SKM-1 (cell line): Measurements from ENCODE around the gene CCDC50.

ENCODE experiments used
- DNase-seq: peaks from one replicate; lab custom pipeline; 2025; ENCODE audit not compliant: unreplicated experiment; lab: John Stamatoyannopoulos, UW

The CCDC50 gene

DNA sequence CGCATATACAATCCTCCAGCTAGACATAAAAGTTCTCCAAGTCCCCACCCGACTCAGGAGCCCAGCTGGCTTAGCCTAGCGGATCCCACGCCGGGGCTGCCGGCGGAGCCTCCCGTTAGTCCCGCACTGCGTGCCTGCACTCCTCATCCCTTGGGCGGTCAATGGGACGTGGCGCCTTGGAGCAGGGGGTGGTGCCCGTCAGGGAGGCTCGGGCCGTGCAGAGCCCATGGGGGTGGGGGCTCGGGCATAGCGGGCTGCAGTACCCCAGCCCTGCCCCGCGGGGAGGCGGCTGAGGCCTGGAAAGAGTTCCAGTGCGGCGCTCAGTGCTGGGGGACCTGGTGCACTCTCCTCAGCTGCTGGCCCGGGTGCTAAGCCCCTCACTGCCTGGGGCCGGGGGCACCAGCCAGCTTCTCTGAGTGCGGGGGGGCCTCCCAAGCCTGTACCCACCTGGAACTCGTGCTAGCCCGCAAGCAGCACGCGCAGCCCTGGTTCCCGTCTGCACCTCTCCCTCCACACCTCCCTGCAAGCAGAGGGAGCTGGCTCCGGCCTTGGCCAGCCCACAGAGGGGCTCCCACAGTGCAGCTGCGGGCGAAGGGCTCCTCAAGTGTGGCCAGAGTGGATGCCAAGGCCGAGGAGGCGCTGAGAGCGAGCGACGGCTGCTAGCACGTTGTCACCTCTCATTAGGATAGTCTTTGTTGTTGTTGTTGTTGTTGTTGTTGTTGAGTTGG is 12.2 kb upstream of the CCDC50 start:
- DNase-seq = no peak

DNA sequence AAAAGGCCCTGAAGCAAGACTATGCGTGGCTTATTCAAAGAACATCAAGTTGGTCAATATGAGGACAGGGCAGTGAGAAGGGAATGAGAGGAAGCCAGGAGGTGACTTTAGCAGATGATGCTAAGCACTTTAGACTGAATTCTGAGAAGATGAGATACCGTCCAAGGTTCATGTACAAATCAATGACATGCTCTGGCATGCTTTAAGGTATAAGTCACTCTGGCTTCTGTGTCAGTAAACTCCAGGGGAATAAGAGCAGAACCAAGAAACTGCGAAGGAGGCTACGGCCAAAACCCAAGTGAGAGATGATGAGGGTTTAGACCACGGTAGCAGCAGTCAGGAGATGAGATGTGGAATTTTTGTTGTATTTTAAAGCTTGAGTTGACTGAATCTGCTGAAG is 8.9 kb upstream of the CCDC50 start:
- DNase-seq = no peak

DNA sequence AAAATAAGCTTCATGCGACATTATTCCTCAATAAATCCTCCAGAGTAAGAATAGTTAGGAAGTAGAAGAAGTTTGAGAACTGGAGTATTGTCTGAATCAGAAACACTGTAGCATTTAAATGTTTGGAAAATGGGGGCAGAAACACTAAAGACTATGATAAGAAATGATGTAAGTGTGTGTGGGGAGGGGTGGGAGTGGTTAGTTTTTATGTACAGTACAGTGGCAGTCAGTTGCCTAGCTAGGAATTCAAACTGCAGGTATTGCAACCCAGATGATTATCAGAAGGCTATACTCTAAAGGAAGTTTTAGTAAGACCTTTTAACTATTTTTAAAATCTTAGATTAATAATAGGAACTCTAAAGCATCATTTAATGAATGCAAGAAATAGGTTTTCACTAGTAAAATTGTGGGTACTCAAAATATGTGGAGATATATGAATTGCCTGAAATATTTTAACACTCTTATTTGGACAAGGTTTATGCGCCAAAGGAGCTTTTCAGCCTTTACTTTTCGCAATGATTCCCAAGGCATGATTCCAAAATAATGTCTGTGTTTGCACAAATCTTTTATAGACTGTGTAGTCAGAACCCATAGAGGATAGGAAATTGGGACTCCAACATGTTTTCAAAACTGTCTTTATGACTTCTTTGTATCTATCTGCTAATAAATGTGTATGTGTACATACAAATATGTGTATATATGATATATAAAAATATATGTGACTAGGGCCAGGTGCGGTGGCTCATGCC is 8.0 kb upstream of the CCDC50 start:
- no peak for DNase-seq

DNA sequence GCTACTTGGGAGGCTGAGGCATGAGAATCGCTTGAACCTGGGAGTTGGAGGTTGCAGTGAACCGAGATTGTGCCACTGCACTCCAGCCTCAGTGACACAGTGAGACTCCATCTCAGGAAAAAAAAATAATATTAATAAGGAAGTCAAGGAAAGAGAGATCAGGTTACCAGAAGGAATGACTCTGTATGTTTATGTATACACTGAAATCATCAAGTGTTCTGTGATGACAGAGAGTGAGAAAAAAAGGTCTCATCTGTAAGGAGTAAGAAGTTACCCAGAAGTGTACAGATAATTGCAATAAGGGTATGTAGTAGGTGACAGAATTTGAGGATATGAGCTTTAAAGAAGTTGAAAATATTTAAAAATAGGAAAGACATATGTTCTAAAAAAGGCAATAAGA is 4.3 kb upstream of the CCDC50 start:
- no peak for DNase-seq

DNA sequence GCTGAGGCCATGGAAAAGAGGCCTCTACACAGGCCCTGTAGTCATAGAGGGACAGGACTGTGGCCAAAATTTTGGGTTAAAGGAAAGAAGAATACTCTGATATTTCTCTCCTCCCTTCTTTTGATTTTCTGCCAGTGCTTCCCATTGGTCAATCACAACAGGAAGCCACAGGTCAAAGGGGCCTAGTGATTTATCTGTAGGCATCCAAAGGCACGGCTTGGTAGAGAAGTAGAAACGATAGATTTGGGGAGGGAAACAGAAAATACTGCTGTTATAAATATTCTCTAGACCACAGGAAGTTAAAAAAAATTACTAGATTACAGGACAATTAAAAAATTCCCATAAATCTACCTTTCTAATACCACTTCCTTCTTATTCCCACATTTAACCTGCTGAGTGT is 1.7 kb upstream of the CCDC50 start:
- DNase-seq = no peak

DNA sequence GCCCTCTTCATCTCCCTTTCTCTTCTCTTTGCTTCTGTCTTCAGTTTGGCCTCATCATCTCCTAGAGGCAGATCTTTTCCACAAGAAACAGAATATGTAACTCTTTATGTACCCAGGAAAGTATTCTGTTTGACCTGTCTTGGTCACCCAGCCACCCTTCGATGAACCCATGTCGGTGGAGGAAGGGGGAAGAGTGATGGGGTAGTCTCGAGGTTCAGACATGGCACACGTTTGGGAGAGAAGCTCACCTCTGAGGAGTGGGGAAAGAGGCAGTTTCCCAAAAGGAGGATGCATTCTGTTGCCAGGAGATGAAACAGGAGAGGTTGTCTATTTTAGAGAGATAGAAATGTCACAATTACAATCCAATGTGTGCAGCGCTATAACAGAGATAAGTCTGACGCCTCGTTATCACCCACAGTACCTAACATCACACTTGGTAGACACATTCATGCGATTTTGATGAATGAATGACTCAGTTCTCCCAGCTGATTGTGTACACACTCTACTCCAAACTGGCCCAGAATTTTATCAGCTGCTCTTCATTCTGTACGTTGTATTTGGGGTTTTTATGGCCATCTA is 722 bp upstream of the CCDC50 start:
- DNase-seq = no peak

DNA sequence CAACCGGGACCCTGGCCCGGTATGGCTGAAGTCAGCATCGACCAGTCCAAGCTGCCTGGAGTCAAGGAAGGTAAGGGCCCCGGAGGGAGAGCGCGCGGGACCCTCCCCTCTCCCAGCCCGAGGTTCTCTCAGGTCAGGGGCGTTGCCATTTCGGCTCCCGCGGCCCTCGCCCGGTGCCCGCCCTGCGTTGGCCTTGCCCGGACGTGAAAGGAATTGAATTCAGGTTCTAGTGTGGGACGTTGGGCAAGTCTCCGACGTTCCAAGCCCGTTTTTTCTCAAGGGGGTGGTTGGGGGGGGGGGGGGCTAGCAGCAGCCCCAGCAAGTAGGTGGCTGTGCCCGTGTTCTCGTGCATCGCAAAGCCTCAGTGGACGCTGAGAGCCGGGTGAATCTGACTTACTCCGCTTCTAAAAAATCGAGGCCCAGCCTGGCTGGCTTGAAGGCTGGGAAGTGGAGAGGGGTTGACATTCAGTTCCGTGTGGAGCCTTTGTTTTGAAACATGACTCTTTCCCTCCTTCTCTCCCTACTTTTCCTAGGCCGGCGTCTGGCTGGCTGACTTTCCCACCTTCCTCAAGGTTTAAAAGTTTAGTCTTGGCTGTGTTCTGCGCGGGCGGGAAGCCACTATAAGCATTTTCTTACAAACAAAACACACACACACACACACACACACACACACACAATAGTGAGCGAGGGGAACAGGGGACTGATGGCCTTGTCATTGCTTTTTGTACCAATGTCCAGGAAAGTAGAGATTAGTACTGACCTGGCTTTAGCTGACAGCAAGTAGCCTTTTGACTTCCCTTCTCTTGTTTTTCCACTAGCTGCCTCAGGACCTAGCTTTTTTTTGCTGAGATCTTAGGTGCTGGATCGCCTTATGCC is 698 bp downstream of the CCDC50 start, which contains the start of gene UTS2B:
Gene UTS2B, minus strand, starts transcription at position 873 of the 876 bp plus-strand sequence. CDS start 48,337 bp downstream, outside the sequence.
- peak; percentile 5 for DNase-seq

DNA sequence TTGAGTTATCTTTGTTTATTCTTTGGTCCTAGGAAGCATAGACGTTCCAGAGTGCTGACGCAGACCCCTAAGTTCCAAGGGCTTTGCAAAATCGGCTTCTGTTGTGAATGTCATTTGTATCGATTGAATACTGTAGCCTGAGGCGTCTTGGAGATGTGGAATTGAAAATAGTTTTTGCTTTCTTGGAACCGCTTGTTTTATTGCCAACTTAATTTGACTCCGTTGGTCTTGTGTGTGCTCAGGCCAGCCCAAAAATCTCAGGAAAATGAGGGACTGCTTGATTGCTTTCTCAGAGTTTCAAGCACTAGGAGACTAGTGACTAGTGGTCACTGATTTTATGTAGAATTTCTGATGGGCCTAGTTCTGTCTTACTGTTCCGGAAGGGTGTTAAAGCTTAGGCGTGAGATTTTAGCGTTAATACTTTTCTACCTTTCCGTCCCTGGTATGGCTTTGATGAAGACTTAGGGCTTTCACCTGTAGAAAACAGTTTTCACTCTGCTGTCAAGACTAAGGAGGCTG is 1.4 kb downstream of the CCDC50 start:
- no peak for DNase-seq

DNA sequence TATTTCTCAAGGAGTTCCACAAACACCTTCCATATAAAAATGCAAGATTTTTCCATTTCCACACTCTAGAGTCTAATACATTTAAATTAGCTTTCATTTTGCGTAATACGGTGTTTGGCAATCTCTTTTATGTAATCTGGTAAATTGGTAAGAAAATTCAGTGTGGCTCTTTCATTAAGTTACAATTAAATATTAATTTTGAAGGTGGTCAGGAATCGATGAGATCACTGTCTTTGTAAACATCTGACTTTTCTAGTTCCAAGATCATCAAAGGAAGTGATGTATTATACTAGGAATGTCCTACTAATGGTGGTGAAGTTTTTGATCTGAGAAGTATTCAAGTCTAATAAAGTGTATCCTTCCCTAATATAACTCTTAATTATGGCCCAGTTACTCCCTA is 2.2 kb downstream of the CCDC50 start:
- no peak for DNase-seq

DNA sequence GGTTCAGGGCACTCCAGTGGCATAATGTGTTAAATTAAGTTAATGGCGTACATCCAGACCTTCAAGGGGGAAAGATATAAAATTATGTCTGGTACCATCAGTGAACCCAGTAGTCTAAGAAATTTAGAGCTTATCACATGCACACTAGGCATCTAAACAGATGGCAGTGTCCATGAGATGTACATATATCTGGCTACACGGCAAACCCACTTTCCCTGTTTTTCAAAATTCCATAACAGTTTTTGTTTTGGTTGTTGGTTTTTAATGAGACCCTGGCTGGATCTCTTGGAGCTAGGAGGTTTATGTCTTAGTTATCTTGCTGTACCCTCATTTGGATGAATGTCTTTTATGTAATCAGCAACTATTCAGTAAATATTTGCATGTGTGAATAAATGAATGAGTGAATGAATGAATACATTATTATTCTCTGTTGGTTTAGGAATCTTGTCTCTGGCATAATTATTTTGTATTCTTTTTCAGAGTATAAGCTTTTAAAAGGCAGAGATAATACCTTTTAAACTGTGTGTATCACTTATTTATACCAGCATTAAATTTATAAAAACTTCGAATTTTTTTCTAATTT is 4.2 kb downstream of the CCDC50 start:
- no peak for DNase-seq

DNA sequence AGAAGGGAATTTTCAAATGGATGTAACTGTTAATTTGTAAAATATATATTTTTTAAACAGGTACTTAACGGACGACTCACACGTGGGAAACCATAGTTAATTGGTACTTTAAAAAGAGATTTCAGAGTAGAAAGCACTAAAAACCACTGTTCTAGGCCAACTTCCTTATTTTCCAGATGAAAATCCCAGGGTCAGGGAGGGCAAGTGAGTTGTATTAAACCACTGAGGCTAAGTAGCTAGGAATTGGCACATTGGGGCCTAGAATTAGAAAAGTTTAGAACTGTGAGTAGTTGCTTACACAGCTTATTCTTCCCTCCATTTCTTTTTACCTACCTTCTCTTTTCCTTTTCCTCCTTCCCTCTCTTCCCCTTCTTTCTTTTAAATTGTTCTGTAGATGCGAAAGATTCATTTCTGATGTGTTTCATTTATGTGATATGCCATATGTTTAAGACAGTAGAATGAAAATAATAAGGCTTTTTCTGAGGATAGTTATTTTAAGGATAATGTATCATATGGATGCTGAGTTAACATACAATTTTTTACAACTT is 5.2 kb downstream of the CCDC50 start:
- peak; percentile 6 for DNase-seq

DNA sequence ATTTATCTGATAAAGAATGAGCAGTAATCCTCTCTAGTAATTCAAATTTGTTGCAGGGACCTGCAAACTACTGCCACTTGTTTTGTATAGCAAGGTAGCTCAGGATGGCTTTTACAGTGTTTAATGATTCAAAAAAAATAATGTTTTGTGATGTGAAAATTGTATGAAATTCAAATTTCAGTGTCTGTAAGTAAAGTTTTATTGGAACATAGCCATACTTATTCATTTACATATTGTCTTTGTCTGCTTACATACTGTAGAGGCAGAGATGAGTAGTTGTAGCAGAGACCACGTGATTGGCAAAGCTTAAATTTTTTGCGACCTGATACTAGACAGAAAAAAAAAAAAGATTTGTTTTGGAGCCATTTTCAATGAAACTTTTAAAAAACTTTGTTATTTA is 7.6 kb downstream of the CCDC50 start:
- no peak for DNase-seq

DNA sequence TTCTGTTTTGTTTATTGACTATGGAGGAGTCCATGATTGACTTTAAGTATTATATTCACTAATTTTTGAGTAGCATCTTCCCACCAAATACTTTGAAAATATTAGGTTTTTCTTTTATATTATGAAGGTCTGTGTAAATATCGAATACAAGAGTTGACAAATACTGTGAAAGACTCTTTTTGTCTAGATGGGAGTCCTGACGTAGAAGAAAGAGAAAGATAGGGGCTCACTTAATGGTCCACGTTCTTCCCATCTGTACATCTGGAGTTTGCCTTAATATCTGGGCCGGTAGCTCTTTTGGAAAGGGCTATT is 8.9 kb downstream of the CCDC50 start:
- DNase-seq = no peak

DNA sequence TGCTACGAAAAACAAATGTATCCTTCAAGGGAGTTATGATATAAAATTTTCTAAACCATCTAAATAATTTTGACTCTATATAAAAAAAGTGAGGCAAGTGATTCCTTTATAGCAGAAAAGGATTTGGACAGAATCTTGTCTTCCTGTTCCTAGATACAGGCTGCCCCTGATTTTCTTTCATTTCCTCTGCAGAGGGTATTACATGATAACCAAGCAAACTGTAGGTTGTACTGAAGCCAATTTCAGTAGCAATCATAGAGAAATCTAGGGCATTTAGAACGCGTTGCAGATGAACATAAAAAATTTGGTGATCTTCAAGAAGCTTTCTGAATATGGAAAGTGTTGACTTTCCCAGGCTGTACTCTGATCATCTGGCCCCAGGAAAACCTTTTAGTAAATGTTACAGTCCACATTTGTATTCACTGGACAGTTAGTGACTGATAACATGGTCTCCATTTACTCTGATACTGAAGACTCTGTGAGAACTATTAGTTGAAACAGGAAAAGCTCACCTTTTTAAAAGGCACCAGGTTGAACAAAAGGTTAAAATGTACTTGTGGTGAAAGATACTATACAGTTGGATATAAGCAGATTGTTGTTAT is 10.2 kb downstream of the CCDC50 start:
- DNase-seq = no peak

DNA sequence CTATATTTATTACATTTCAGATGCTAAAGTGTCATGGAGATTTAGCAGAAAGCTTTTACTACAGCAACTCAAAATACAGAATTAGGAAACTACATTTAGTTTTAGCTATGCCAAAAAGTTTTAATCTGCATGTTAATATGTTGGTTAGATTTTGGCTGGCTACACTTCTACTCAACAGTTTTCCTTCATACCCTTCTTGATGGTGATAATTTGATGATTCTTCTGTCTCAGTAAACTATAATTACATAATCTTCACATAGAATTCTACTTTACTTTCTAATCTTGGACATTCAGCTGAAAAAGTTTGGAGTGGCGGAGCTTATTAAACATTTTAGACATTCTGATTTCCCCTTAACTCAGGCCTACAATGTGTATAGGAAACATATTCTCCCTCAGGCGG is 11.2 kb downstream of the CCDC50 start:
- no peak for DNase-seq

DNA sequence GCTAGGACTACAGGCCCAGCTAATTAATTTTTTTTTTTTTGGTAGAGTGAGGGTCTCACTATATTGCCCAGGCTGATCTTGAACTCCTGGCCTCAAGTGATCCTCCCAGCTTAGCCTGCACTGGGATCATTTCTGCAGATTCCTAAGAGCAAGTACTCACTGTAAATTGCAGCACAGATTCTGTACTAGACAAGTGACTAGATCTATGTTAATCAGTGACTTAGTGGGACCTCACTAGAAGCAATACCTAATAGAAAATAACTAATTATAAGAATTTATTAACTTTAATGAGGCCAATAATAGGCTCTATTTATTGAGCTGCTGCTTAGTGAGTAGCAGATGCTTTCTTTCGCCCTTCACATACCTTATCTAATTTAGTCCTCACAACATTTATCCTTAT is 11.8 kb downstream of the CCDC50 start:
- DNase-seq = no peak

DNA sequence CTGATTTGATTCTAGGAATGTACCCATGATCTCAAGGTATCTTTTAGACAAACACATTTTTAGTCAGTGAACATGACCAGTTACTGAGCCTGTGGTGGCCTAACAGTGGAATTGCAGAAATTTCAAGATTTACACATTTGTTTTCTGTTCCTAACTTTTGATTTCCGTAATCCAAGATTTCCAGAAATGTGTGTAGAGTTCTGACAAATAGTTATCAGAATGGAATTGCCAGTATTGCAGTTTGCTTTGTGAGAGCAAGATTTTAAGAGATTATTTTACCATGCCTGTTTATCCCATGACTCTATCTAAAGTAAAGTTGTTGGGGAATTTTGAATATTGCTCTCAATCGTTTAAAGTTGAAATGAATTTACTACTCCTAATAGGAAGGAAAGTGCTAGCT is 12.8 kb downstream of the CCDC50 start:
- no peak for DNase-seq

DNA sequence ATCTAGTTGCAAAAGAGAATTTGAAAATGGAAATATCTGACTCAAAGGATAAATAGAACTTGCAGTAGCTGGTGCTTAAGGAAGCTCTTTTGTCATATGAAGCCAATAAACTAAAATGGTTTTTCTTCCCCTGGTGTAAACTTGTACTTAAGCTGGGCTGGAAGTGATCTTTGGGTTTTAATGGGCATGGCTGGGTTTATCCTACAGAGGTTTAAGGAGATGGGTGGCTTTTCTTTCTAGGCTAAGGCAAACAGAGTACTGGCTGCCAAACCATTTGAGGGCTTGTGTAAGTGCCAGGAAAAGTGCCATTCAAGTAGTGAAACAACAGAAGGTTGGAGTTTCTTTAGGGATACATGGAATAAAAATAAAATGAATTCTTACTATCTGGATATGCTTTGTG is 13.2 kb downstream of the CCDC50 start:
- no peak for DNase-seq

DNA sequence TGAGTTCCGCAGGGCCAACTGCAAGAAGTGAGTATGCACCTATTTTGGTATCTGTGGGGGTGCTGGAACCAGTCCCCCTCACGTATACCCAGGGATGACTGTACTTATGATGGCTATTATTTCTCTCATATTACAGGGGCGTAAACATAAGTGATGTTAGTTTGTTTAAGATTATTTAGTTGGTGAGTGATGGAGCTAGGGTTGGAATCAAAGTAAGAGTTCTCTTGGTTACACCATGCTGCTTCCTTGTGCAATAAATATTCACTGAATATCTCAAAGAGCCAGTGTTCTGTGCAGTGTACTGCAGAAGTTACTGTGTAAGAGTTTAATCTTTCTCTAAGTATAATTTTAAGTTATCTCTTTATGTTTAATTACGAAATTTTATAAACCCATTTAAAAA is 13.9 kb downstream of the CCDC50 start:
- DNase-seq = no peak

DNA sequence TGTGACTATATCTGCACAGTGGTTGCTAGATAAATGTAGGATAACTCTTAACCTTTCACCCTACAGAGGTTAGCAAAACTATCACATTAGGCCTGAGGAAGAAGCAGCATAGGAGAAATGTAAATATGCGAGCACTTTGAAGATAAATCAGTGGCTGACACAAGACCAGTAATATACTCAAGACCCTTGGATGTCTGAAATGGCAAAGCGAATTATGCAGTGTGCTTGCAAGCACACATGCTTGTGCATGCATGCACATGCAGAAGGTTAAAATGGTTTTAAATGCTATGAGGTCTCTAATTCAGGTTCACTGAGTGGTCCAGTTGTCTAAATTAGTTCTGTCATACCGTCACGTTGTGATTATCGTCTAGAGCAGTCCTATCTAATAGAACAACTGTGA is 14.7 kb downstream of the CCDC50 start:
- no peak for DNase-seq
